Hepatocyte (in vitro differentiated cells): ENCODE measurements around the gene SLC12A7.

Source experiments
- EZH2phosphoT487 ChIP-seq: fragments of 200-600 bp; sonication (generic); IDR thresholded peaks from one replicate; pipeline ENCODE4 v1.6.1; 2018; ENCODE audit warnings: antibody characterized with exemption, mild to moderate bottlenecking, low read depth, moderate library complexity; ENCODE audit not compliant: unreplicated experiment, severe bottlenecking
- TF ChIP-seq, protein P1 (sequence below): fragments of 200-600 bp; sonication (generic); IDR thresholded peaks from 2 replicates; pipeline ENCODE4 v1.5.1; 2016; ENCODE audit warnings: antibody characterized with exemption, mild to moderate bottlenecking; ENCODE audit not compliant: poor library complexity

DNA sequence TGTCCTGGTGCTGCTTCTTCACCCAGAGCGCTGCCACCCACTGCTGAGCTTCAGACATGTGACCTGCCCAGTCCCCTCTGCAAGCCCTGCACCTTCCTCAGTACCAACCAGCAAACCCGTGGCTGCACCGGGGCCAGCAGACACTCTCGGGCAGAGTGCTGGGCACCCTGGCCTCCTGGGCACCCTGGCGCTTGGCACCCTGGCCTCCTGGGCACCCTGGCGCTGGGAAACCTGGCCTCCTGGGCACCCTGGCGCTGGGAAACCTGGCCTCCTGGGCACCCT, 31.7 kb upstream of the SLC12A7 start:
- TF ChIP-seq, protein P1, sequence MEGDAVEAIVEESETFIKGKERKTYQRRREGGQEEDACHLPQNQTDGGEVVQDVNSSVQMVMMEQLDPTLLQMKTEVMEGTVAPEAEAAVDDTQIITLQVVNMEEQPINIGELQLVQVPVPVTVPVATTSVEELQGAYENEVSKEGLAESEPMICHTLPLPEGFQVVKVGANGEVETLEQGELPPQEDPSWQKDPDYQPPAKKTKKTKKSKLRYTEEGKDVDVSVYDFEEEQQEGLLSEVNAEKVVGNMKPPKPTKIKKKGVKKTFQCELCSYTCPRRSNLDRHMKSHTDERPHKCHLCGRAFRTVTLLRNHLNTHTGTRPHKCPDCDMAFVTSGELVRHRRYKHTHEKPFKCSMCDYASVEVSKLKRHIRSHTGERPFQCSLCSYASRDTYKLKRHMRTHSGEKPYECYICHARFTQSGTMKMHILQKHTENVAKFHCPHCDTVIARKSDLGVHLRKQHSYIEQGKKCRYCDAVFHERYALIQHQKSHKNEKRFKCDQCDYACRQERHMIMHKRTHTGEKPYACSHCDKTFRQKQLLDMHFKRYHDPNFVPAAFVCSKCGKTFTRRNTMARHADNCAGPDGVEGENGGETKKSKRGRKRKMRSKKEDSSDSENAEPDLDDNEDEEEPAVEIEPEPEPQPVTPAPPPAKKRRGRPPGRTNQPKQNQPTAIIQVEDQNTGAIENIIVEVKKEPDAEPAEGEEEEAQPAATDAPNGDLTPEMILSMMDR, result no peak
- no peak for TF ChIP-seq EZH2phosphoT487
